GM18861 (cell line): Measurements from ENCODE around the gene C1orf159.
"Not testable (repeated sequence)": the region's sequence is repeated elsewhere in the genome, so short reads cannot be mapped to it uniquely, and the experiment has no call there.

Experiments
- ATAC-seq: cut with Tn5 transposase; IDR thresholded peaks from one replicate; pipeline ENCODE4 v1.9.1; 2021; ENCODE audit not compliant: unreplicated experiment

C1orf159 gene

DNA sequence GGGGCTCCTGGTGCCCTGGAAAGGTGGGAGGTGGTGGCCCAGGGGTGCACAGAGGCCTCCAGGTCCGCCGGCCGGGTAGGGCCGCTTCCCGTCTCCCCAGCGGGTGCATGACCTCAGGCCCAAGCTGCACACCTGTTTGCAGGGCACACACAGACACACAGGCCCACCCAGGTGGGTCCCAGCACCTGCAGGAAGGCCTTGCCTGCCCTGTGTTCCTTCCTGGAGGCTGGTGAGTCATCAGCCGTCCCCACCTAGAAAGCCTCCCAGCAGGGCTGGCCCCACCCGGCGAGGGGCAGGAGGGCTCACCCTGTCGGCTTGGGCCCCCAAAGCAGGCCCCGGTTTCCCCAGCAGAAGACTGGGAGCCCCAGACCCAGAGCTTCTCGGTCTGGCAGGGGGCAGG, 34.2 kb upstream of the C1orf159 start:
- ATAC-seq: no peak

- no peak for ATAC-seq
Measured at GRCh38 chr1:1149416-1149815, 33.5 kb upstream of the C1orf159 start.

DNA sequence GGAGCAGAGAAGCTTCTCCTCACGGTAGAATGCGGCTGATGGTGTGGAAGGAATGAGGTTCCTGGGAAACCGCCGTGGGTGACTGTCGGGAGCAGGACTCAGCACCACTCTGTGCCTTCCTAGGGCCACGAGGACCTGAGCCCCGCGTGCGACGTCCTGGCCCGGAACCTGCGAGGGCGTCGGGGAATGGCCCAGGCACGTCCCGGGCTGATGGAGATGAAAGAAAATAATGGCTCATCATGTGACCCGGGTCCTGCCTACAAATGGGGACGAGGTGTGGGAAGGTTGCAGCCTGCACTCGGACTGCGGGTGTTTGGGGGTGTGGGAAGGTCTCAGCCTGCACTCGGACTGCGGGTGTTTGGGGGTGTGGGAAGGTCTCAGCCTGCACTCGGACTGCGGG, 32.7 kb upstream of the C1orf159 start:
- ATAC-seq: no peak

DNA sequence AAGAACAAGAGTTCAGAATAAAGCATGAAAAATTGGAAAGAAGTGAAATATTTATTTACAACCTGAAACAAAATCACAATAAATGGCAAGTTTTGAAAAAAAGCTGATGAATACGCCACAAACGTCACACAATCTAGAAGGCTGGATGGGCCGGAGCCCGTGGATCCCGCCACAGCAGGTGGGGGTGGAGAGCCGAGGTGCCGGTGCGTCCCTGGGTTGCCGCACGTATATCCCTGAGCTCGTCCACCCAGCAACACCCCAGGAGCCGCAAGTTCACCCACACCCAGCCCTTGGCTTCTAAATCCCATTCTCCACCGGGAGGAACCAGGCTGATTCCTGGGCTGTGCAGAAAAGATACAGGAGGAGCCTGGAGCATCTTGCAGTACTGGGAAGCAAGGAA, 32.2 kb upstream of the C1orf159 start:
- no peak for ATAC-seq

GRCh38 chr1:1146596-1146995, 30.7 kb upstream of the C1orf159 start:
- no peak for ATAC-seq

- ATAC-seq: no peak
Measured at GRCh38 chr1:1146026-1146425, 30.1 kb upstream of the C1orf159 start.

GRCh38 chr1:1145547-1145914, 29.6 kb upstream of the C1orf159 start:
- no peak for ATAC-seq

DNA sequence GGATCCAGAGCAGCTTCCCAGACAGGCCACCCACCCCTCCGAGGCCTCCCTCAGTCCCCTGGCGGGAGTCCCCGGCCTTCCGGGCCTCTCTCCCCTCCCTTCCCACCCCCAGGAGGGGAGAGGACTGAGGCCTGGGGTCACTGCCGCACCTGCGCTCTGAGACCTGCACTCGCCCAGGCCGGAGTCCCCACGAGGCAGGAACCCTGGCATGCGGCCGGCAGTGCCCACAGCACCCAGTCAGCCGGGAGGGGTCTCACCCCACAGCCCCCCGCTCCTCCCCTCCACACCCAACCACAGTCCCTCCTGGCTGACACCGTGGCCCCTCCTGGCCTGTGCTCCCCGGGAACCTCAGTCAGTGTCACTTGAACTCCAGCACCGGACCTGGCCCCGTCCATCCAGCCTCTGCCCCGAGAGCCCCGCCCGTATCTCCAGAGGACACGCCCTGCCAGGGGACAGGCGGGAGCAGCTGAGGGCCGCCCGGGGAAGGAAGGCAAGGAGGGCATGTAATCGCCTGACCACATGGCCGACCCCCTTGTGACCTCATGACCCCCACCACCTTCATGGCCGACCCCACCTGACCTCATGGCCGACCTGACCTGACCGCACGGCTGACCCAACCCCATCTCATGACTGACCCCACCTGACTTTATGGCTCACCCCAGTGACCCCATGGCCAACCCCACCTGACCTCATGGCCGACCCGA, 29.1 kb upstream of the C1orf159 start:
- no peak for ATAC-seq

DNA sequence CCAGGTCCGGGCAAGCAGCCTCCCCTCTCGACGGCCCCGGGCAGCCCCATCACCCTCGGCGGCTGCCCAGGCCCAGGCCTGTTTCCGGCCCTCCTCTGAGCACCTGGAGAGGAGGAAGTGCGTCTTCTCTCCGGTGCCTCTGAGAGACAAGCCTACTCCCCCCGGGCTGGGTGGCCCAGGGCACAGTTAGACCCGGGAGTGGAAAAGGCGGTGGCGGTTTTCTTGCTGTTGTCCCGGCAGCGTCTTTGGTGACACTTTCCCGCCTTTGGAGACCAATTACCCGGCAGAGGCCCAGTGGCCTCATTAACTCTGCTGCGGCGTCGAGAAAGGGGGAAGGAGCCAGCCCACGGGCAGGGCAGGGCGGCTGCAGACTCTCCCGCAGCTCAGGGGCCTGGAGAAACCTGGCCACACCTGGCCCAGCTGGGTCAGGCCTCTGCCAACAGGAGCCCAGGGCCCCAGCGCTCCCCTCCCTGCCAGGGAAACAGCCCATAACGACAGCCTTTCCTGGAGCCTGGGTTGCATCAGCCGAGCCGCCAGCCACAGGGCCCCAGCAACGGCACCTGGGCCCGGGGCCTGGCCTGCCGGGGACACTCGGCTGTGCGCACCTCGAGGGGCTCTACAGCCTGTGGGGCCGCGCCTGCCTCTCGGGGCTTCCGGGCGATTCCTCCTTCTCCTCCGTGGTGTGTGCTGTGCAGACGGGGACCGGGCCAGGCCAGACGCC, 28.4 kb upstream of the C1orf159 start:
- ATAC-seq: no peak

DNA sequence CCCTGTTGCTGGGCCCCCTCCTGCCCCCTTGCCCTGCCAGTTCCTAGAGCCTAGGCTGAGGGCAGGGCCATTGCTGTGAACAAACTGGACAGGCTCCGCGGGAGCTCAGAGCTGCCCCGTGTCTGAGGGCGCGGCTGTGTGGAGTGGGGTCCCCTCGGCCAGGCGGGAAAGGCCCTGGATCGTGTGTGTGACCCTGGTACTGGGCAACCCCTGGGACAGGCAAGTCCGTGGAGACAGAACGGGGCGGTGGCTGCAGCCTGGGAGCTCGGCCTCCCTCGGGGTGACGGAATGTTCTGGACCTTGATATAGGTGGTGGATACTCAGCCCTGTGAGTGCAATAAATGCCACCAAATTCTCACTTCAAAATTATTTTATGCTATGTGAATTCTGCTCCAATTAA, 27.7 kb upstream of the C1orf159 start:
- ATAC-seq: no peak

DNA sequence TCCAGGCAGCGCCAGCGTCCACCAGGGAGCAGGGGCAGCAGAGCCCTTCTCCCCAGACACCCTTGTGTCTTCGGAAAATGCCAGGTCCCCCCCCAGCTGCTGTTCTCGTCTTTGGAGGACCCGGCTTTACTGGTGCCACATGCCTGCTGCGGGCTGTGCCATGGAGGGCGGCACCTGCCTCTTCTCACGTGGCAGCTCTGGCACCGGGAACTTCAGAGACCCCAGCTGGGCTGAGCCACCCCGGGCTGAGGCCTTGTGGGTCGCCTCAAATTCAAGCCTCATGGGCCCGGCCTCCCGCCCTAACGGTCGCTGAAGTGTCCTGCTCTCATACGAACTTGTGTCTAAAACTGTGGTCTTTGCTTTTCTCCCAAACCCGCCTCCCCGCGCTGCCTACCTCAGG, 27.0 kb upstream of the C1orf159 start:
- ATAC-seq: no peak

- not testable (repeated sequence) for ATAC-seq
Measured at GRCh38 chr1:1142352-1142751, 26.5 kb upstream of the C1orf159 start.

DNA sequence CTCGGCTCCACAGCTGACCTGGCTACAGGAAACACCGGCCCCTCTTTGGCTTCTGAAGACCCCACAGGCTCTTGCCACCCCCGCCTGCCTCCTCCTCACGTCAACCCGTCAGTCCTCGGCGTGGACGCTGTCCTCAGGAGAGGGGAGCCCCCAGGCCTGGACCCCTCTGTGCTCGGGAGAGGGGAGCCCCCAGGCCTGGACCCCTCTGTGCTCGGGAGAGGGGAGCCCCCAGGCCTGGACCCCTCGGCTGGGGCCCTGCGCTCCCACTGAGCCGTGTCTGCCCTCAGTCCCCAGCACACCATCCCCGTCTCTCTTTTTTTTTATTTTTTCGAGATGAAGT, 26.0 kb upstream of the C1orf159 start:
- no peak for ATAC-seq

- no peak for ATAC-seq
Measured at GRCh38 chr1:1141244-1141910, 25.5 kb upstream of the C1orf159 start.

DNA sequence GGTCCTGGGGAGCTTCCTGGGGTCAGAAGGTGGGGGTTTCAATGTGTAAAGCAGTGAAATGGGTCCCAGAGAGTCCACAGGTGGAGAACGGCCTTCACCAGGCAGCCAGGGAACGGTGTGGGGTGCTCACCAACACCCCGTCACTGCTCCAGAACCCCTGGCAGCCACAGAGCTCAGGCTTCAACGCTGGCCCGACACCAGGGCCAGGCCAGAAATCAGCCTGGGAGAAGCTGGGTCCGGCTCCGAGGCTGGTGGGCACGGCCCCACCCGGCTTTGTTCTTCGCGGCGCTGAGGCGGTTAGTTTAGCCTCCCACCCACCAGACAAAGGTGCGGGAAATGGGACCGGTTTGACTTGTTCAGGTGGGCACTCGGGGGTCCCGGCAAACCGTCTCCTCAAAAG, 24.8 kb upstream of the C1orf159 start:
- ATAC-seq: no peak

DNA sequence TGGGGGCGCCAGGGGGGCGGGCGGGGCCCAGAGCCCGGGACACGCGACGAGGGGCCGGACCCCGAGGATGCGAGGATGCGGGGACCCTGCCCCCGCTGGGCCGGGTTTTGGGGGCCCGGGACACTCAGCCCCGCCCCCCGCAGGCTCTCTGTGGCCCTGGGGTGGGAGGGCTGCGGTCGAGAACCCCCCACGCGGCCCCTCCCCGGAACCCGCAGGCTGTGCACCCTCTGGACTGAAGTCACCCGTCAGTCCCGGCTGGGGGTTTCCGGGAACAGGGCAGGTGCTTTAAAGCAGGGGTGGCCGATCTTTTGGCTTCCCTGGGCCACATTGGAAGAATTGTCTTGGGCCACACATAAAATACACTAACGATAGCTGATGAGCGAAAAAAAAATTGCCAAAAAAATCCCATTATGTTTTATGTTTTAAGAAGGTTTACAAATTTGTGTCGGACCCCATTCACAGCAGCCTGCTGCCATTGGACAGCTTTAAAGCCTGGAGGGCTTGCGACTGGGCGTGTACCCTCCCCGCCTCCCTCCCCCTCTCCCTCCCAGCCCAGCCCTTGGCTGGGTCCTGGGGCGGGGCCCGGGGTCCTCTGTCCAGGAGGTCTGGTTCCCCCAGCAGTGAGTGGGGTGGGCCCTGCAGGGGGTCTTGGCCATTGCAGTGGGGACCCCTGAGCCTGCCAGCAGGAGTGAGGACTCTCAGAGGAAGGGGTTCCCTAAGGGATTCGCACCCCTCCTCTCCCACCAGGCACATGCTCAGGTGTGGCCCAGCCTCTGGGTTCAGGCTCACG, 21.6 kb upstream of the C1orf159 start:
- ATAC-seq: no peak

DNA sequence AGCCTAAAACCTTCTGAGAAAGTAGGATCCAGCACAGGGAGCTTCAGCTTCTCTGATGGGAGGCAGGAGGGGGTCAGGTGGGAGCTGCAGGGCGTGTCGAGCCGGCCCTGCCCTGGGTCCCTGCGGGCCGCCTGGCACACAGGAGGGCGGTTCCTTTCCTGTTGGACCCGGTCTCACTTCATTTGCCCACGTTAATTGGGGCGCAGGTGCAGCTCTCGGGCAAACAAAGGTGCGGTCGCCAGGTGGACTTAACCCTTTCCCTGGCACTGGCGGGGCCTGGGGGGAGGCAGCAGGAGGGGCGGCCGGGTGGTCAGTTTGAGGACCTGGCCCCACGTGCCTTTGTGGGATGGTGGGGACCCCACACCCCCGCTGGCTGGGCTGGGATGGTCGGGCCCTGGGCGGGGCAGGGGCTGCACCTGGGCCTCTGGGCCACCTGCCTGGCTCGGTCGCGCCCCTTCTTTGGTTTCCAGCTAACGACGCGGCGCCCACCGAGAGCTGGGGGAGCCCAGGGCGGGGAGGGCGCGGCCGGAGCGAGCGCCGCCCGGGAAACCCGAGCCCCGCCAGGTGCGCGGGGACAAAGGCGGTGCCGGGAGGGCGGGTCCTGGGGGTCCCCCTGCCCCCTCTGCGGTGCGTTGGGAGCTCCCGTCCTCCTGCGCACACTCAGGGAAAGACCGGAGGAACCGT, 20.8 kb upstream of the C1orf159 start:
- ATAC-seq: no peak

GRCh38 chr1:1135339-1136136, 19.6 kb upstream of the C1orf159 start:
- no peak for ATAC-seq

- no peak for ATAC-seq
Measured at GRCh38 chr1:1134300-1134970, 18.5 kb upstream of the C1orf159 start.
